SK-N-SH (cell line): ENCODE measurements around the gene MRPL21. TPM values are rescaled to one million over a fixed set of nuclear protein-coding genes. Genes with fewer than 3 reads are reported as not detected.

ENCODE experiments used
- CTCF ChIA-PET: fragments of 300-600, 350-600 bp; formaldehyde crosslinking; extraction: SDS; loops from one replicate; lab custom pipeline; 2021; lab: Yijun Ruan, JAX
- POLR2A ChIA-PET: fragments of 350-600 bp; sonication (Branson Sonifier 250); formaldehyde crosslinking; extraction: SDS; loops from one replicate; lab custom pipeline; 2020; ENCODE audit warnings: antibody characterized with exemption, inconsistent platforms; lab: Yijun Ruan, JAX
- DNase-seq: peaks from one replicate; pipeline ENCODE4 v3.0.0; 2012
- H2AFZ ChIP-seq: fragments of 200-600 bp; sonication (generic); 2 replicates; pipeline ENCODE4 v1.8.1; 2016; ENCODE audit warnings: antibody characterized with exemption, mild to moderate bottlenecking, low read depth
- H3F3A ChIP-seq: fragments of 200-600 bp; sonication (generic); replicated peaks from 2 replicates; pipeline ENCODE3; 2016; ENCODE audit warnings: antibody characterized with exemption, mild to moderate bottlenecking; ENCODE audit not compliant: insufficient read depth
- H3K27ac ChIP-seq, 2 experiments: fragments of 200-500 bp in 1 of 2; fragments of 200-600 bp in 1 of 2; sonication (Bioruptor generic) in 1 of 2; sonication (generic), shearing (Covaris generic) in 1 of 2; 2 replicates each; pipeline versions ENCODE4 v1.5.1 to v1.6.1; 2014 to 2016; ENCODE audit warnings: low read depth in 2 of 2, inconsistent platforms in 1 of 2, low read length in 1 of 2, mild to moderate bottlenecking in 1 of 2, mixed read lengths in 1 of 2
- H3K27me3 ChIP-seq: fragments of 200-600 bp; sonication (generic), shearing (Covaris generic); 2 replicates; pipeline ENCODE4 v1.6.1; 2016; ENCODE audit warnings: mixed run types; ENCODE audit not compliant: insufficient read depth
- H3K36me3 ChIP-seq, 2 experiments: fragments of 200-500 bp in 1 of 2; fragments of 200-600 bp in 1 of 2; sonication (Bioruptor generic) in 1 of 2; sonication (generic) in 1 of 2; replicated peaks in 1 of 2; 2 replicates each; pipeline versions ENCODE3 to v1.5.1; 2014 to 2016; ENCODE audit warnings: low read length in 1 of 2, mild to moderate bottlenecking in 1 of 2; ENCODE audit not compliant: insufficient read depth in 2 of 2, control insufficient read depth in 1 of 2
- H3K4me1 ChIP-seq, 2 experiments: fragments of 200-500 bp in 1 of 2; fragments of 200-600 bp in 1 of 2; sonication (Bioruptor generic) in 1 of 2; sonication (generic), shearing (Covaris generic) in 1 of 2; 2 replicates each; pipeline versions ENCODE4 v1.5.1 to v1.6.1; 2014 to 2016; ENCODE audit warnings: low read depth in 1 of 2, low read length in 1 of 2, mixed run types in 1 of 2; ENCODE audit not compliant: insufficient read depth in 2 of 2, control insufficient read depth in 1 of 2
- H3K4me2 ChIP-seq: fragments of 200-600 bp; sonication (generic), shearing (Covaris generic); 2 replicates; pipeline ENCODE4 v1.6.1; 2017; ENCODE audit warnings: mixed run types
- H3K4me3 ChIP-seq, 2 experiments: fragments of 200-500 bp in 1 of 2; fragments of 200-600 bp in 1 of 2; sonication (Bioruptor generic) in 1 of 2; sonication (generic), shearing (Covaris generic) in 1 of 2; 2 replicates each; pipeline versions ENCODE4 v1.5.1 to v1.8.1; 2014 to 2016; ENCODE audit warnings: low read depth in 2 of 2, inconsistent platforms in 1 of 2, low read length in 1 of 2, mild to moderate bottlenecking in 1 of 2, mixed read lengths in 1 of 2, moderate library complexity in 1 of 2
- H3K79me2 ChIP-seq: fragments of 200-600 bp; sonication (generic); 2 replicates; pipeline ENCODE4 v1.8.1; 2017; ENCODE audit warnings: mild to moderate bottlenecking; ENCODE audit not compliant: insufficient read depth
- H3K9ac ChIP-seq: fragments of 200-600 bp; sonication (generic); 2 replicates; pipeline ENCODE4 v1.6.1; 2017; ENCODE audit warnings: mixed run types
- H3K9me2 ChIP-seq: fragments of 200-600 bp; sonication (generic); 2 replicates; pipeline ENCODE4 v1.6.1; 2017; ENCODE audit warnings: mixed run types
- H3K9me3 ChIP-seq: fragments of 200-600 bp; sonication (generic); 2 replicates; pipeline ENCODE4 v1.6.1; 2017; ENCODE audit warnings: mixed run types, mild to moderate bottlenecking, moderate library complexity
- H4K20me1 ChIP-seq: fragments of 200-600 bp; sonication (generic); 2 replicates; pipeline ENCODE4 v1.6.1; 2017; ENCODE audit warnings: mild to moderate bottlenecking, mixed run types; ENCODE audit not compliant: insufficient read depth
- CTCF ChIP-seq: fragments of 200-600 bp; sonication (generic); IDR thresholded peaks from 2 replicates; pipeline ENCODE4 v1.6.1; 2017; ENCODE audit warnings: antibody characterized with exemption, mild to moderate bottlenecking, moderate library complexity
- FOSL2 ChIP-seq: IDR thresholded peaks from 2 replicates; pipeline ENCODE4 v1.4.0; 2012; ENCODE audit warnings: low read depth, mild to moderate bottlenecking, moderate library complexity, borderline replicate concordance
- FOXJ3 ChIP-seq: sonication (generic); formaldehyde crosslinking; IDR thresholded peaks from 2 replicates; pipeline ENCODE4 v1.5.1; 2020; ENCODE audit warnings: mild to moderate bottlenecking, missing genetic modification reagents
- IRF3 ChIP-seq: fragments of 150-350 bp; IDR thresholded peaks from 2 replicates; pipeline ENCODE4 v1.6.1; 2016; ENCODE audit warnings: mild to moderate bottlenecking, low read depth, low read length
- MEF2A ChIP-seq: IDR thresholded peaks from 2 replicates; pipeline ENCODE4 v1.4.0; 2012; ENCODE audit warnings: low read depth, borderline replicate concordance
- RXRA ChIP-seq: IDR thresholded peaks from 2 replicates; pipeline ENCODE4 v1.4.0; 2012; ENCODE audit warnings: low read depth, mild to moderate bottlenecking, borderline replicate concordance
- WGBS: methylation state at CpG from one replicate; pipeline ENCODE4 v1.1.6; 2017; ENCODE audit warnings: low lambda C conversion rate; 5-methylcytosine and 5-hydroxymethylcytosine counted together
- polyA plus RNA-seq, 3 experiments: library from polyadenylated mRNA; depleted of rRNA; stranded (reverse); fragments of >200 nt; gene quantifications; 2 replicates each; pipeline ENCODE4 v1.2.3, GENCODE V29; 2012
- TF ChIP-seq, protein P1 (sequence below): IDR thresholded peaks from 2 replicates; pipeline ENCODE4 v1.6.1; 2012; ENCODE audit warnings: mild to moderate bottlenecking, low read depth, low read length, moderate library complexity

Gene MRPL21
- polyA plus RNA-seq, 1 of the 3 experiments (the other 2 are of a cell fraction) = 125 TPM

- no peak for TF ChIP-seq CTCF
Observed at GRCh38 chr11:68924073-68924925, 20.7 kb upstream of the MRPL21 start (continued).

- no peaks in the 10 kb centered on the region for H3K9me2 ChIP-seq
- ChIA-PET CTCF (no interaction called here), POLR2A (no interaction called here)
- TF ChIP-seq IRF3 (no peak), RXRA (no peak), FOXJ3 (CRISPR knock-in tag) (no peak), CTCF (no peak), MEF2A (no peak), FOSL2 (no peak)
- TF ChIP-seq, protein P1, sequence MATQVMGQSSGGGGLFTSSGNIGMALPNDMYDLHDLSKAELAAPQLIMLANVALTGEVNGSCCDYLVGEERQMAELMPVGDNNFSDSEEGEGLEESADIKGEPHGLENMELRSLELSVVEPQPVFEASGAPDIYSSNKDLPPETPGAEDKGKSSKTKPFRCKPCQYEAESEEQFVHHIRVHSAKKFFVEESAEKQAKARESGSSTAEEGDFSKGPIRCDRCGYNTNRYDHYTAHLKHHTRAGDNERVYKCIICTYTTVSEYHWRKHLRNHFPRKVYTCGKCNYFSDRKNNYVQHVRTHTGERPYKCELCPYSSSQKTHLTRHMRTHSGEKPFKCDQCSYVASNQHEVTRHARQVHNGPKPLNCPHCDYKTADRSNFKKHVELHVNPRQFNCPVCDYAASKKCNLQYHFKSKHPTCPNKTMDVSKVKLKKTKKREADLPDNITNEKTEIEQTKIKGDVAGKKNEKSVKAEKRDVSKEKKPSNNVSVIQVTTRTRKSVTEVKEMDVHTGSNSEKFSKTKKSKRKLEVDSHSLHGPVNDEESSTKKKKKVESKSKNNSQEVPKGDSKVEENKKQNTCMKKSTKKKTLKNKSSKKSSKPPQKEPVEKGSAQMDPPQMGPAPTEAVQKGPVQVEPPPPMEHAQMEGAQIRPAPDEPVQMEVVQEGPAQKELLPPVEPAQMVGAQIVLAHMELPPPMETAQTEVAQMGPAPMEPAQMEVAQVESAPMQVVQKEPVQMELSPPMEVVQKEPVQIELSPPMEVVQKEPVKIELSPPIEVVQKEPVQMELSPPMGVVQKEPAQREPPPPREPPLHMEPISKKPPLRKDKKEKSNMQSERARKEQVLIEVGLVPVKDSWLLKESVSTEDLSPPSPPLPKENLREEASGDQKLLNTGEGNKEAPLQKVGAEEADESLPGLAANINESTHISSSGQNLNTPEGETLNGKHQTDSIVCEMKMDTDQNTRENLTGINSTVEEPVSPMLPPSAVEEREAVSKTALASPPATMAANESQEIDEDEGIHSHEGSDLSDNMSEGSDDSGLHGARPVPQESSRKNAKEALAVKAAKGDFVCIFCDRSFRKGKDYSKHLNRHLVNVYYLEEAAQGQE = no peak
- no peaks in the 10 kb centered on the region for H3F3A ChIP-seq
- no peak overlapping the region for H3K4me3 ChIP-seq
- no peaks in the 10 kb centered on the region for H4K20me1 ChIP-seq
- 89% methylated on average over 3 of the region's 3 CpGs for WGBS
- no peak overlapping the region for H3K27ac ChIP-seq
- no peak overlapping the region for H3K4me2 ChIP-seq
- H3K9ac ChIP-seq = no peak overlapping the region
- no peaks in the 10 kb centered on the region for H3K27me3 ChIP-seq
- H3K4me1 ChIP-seq = no peaks in the 10 kb centered on the region; a peak in 1 of 4 replicates
- DNase-seq = no peak
- H2AFZ ChIP-seq = no peak overlapping the region
- peaks cover 5% of the 10 kb centered on the region; the same call in 1 of the 2 replicates for H3K9me3 ChIP-seq
- H3K36me3 ChIP-seq = peaks cover 32 to 70% of the 10 kb centered on the region in 2 experiments
- H3K79me2 ChIP-seq = peaks cover 7% of the 10 kb centered on the region; the same call in 1 of the 2 replicates
Observed at GRCh38 chr11:68923614-68924013, 20.0 kb upstream of the MRPL21 start.
